Breast epithelium (tissue), 3 donors: ENCODE data around the gene PTH1R.

ENCODE experiments used
- CTCF ChIP-seq, 3 donors: fragments of 450-650 bp; IDR thresholded peaks; one replicate each; pipeline ENCODE4 v1.5.1; 2016 to 2017; ENCODE audit warnings: antibody characterized with exemption in 3 of 3, mild to moderate bottlenecking in 3 of 3, moderate library complexity in 3 of 3
- POLR2A ChIP-seq: fragments of 450-650 bp; IDR thresholded peaks from one replicate; pipeline ENCODE4 v1.6.1; 2016; ENCODE audit warnings: antibody characterized with exemption, mild to moderate bottlenecking, moderate library complexity
- POLR2AphosphoS5 ChIP-seq, 3 donors: sonication (generic); formaldehyde crosslinking; IDR thresholded peaks; one replicate each; pipeline ENCODE4 v1.6.1; 2017; ENCODE audit warnings: antibody characterized with exemption in 3 of 3

- no peak for TF ChIP-seq POLR2A
- TF ChIP-seq CTCF (IDR thresholded peaks at IDR 0.05), result no peak
- TF ChIP-seq POLR2AphosphoS5 (IDR thresholded peaks at IDR 0.05), result no peak
Observed at GRCh38 chr3:46888705-46889104, 11.2 kb downstream of the PTH1R start.
